ENCODE data around the gene ST3GAL2.
A peak's percentile ranks its signal among the peaks of the same experiment; 100 is the strongest.

ST3GAL2 gene

DNA sequence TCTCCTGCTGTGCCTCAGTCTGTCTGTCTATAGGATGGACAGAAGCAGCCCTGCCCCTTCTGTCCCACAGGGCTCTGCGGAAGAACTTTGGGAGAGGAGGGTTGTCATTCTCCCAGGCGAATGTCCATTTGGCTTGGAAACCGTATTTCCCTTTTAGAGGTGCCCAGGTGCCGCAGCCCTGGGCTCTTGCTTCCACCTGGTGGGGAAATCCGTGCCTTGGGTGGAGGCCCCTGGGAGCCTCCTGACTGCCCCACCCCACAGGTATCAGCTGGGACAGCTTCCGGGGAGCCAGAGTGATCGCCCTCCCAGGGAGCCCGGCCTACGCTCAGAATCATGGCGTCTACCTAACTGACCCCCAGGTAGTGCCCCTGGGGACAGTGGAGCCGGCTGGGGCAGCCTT, 28.2 kb upstream of the ST3GAL2 start:
- no peak overlapping the region for H3K4me3 ChIP-seq (replicated peaks; ENCODE audit: low read depth, low read length)
- no peak for DNase-seq (ENCODE audit: low read depth)
- TF ChIP-seq, protein P1, sequence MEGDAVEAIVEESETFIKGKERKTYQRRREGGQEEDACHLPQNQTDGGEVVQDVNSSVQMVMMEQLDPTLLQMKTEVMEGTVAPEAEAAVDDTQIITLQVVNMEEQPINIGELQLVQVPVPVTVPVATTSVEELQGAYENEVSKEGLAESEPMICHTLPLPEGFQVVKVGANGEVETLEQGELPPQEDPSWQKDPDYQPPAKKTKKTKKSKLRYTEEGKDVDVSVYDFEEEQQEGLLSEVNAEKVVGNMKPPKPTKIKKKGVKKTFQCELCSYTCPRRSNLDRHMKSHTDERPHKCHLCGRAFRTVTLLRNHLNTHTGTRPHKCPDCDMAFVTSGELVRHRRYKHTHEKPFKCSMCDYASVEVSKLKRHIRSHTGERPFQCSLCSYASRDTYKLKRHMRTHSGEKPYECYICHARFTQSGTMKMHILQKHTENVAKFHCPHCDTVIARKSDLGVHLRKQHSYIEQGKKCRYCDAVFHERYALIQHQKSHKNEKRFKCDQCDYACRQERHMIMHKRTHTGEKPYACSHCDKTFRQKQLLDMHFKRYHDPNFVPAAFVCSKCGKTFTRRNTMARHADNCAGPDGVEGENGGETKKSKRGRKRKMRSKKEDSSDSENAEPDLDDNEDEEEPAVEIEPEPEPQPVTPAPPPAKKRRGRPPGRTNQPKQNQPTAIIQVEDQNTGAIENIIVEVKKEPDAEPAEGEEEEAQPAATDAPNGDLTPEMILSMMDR (IDR thresholded peaks at IDR 0.05; ENCODE audit: low read length, missing control alignments), result no peak

DNA sequence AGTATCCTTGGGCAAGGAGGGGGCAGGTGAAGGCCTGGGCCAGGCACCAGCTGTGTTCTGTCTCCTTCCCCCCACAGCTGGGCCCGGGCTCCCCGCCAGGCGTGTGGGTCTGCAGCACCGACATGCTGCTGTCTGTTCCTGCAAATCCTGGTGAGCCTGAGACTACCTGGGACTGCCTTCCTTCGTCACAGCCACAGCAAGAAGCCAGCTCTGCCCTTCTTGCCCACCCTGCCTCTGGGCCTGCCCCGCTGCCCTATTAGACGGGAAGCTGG, 27.8 kb upstream of the ST3GAL2 start:
- no peak for DNase-seq (ENCODE audit: low read depth)
- no peak overlapping the region for H3K4me3 ChIP-seq (replicated peaks; ENCODE audit: low read depth, low read length)
- TF ChIP-seq, protein P1 (IDR thresholded peaks at IDR 0.05; ENCODE audit: low read length, missing control alignments), result no peak

DNA sequence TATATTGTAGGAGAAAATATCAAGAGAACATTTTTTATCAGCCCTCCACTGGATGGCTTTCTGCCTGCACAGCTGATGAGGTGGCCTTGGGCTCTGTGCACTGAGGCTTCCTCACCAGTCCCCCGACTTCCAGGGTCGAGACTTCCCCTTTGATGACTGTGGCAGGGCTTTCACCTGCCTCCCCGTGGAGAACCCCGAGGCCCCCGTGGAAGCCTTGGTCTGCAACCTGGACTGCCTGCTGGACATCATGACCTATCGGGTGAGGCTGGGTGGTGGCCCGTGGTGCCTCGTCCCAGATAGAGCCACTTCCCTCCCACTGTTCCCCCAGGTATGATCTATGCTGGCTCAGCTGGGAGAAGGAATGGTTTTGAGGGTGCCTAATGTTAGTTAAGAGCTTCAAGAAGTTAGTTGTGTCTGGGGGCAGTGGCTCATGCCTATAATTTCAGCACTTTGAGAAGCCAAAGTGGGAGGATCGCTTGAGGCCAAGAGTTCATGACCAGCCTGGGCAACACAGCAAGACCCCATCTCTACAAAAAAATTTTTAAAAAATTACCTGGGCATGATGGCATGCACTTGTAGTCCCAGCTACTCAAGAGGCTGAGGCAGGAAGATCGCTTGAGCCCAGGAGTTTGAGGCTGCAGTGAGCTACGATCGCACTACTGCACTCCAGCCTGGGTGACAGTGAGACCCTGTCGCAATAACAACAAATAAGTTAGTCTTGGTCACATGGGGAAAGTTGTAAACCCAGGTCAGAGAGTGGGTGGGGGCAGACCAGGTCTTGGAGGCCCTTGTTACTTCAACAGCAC, 27.3 kb upstream of the ST3GAL2 start:
- no peak overlapping the region for H3K4me3 ChIP-seq (replicated peaks; ENCODE audit: low read depth, low read length)
- DNase-seq (ENCODE audit: low read depth), result no peak
- TF ChIP-seq, protein P1 (IDR thresholded peaks at IDR 0.05; ENCODE audit: low read length, missing control alignments), result no peak

DNA sequence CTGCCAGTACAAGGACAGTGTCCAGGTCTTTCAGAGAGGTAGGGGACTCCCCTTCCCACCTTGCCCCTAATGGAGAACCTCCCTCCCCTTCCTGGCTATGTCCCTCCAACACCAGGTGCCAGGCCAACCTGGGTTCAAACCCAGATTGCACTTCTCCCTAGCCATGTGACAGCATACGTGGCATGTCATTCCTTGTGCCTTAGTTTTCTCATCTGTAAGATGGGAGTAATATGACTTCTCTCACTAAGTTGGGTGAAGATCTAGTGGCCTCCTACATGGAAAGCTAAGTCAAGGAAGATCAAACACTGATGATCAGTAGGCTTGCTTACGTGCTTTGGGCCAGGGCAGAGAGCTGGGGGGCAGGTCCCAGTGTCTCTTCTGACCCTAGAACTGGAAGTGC, 24.3 kb upstream of the ST3GAL2 start:
- H3K4me3 ChIP-seq (replicated peaks; ENCODE audit: low read depth, low read length), result no peak overlapping the region
- no peak for DNase-seq (ENCODE audit: low read depth)
- TF ChIP-seq, protein P1 (IDR thresholded peaks at IDR 0.05; ENCODE audit: low read length, missing control alignments), result no peak

DNA sequence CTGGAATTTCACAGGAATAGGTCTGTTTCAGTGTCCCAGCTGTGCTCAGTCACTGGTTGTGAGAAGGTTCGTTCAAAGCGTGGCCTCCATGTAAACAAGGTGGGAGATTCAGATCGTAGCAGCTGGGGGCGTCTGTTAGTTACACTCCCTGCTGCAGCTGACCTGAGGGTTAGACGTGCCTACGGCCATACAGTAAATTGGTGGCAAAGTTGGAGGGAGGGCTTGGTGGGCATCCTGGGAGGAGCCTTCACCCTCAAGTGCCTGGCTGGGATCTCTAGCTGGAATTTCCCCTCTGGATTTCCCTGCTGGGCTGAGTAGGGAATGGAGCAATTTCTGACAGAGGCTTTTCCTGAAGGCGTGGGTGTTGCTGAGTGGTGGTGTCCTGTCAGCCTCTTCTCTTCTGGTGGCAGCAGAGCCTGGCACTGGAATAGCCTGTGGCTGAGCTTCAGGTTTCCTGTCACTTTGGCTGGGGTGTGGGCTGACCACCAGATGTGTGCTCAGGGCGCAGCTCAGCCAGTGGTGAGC, 21.9 kb upstream of the ST3GAL2 start:
- TF ChIP-seq, protein P1 (IDR thresholded peaks at IDR 0.05; ENCODE audit: low read length, missing control alignments), result no peak
- no peak overlapping the region for H3K4me3 ChIP-seq (replicated peaks; ENCODE audit: low read depth, low read length)

DNA sequence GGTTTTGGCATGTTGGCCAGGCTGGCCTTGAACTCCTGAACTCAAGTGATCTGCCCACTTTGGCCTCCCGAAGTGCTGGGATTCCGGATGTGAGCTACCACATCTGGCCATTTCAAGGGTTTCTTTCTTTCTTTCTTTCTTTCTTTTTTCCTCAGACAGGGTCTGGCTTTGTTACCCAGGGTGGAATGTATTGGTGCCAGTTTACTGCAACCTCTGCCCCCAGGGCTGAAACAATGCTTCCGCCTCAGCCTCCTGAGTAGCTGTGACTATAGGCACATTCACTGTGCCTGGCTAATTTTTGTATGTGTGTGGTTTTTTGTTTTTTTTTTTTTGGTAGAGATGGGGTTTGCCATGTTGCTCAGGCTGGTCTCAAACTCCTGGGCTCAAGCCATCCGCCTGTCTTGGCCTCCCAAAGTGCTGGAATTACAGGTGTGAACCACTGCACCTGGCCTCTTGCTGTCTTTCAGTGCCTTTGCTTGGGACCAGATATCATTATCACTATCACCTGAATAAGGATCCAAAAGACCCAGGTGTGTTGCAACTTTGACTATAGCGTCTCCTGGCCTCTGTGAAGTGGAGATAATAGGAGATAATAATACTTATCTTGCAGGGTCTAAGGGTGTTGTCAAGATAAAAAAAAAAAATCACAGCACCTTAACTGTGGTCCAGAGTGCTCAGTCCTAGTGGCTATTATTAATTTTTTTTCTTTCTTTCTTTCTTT, 18.7 kb upstream of the ST3GAL2 start:
- TF ChIP-seq, protein P1 (IDR thresholded peaks at IDR 0.05; ENCODE audit: low read length, missing control alignments), result no peak
- no peak overlapping the region for H3K4me3 ChIP-seq (replicated peaks; ENCODE audit: low read depth, low read length)
- DNase-seq (ENCODE audit: low read depth), result no peak

More for the DNA sequence above, 21.9 kb upstream of the ST3GAL2 start:
- DNase-seq (ENCODE audit: low read depth), result peak; percentile 47

All from fibroblast of pulmonary artery (primary cell).